Stomach (tissue), 9 donors: Measurements from ENCODE around the gene ELP2. TPM values are rescaled to one million over a fixed set of nuclear protein-coding genes. Genes with fewer than 3 reads are reported as not detected.

Experiments used
- DNase-seq, 2 donors: peaks; one replicate each; pipeline versions ENCODE4 v3.0.0 to v3.0.0-alpha.2; 2013 to 2019
- H3K27ac ChIP-seq, 5 donors: fragments of 200-600 bp in 4 of 5; sonication (generic) in 4 of 5; one replicate each; pipeline ENCODE4 v1.5.1; 2013 to 2019; ENCODE audit warnings: mild to moderate bottlenecking in 1 of 5, moderate library complexity in 1 of 5
- H3K27me3 ChIP-seq, 3 donors: fragments of 200-600 bp; sonication (generic); one replicate each; pipeline ENCODE4 v1.5.1; 2017 to 2019; ENCODE audit warnings: mixed run types in 1 of 3
- H3K36me3 ChIP-seq, 4 donors: fragments of 200-600 bp; sonication (generic); 1 replicate in 3 of 4; 2 replicates in 1 of 4; pipeline ENCODE4 v1.5.1; 2016 to 2019
- H3K4me1 ChIP-seq, 4 donors: fragments of 200-600 bp; sonication (generic); one replicate each; pipeline ENCODE4 v1.5.1; 2016 to 2019
- H3K4me3 ChIP-seq, 4 donors: fragments of 200-600 bp; sonication (generic) in 3 of 4; one replicate each; pipeline ENCODE4 v1.5.1; 2016 to 2019; ENCODE audit warnings: mild to moderate bottlenecking in 1 of 4
- H3K9me3 ChIP-seq, 4 donors: fragments of 200-600 bp; sonication (generic); one replicate each; pipeline ENCODE4 v1.5.1; 2016 to 2019
- CTCF ChIP-seq, 7 experiments: fragments of 450-650 bp in 4 of 7; fragments of 200-600 bp in 3 of 7; sonication (generic) in 3 of 7; IDR thresholded peaks; one replicate each; pipeline ENCODE4 v1.5.1; 2016 to 2019; ENCODE audit warnings: antibody characterized with exemption in 7 of 7, control low read depth in 2 of 7, mild to moderate bottlenecking in 1 of 7
- EP300 ChIP-seq: sonication (generic); formaldehyde crosslinking; IDR thresholded peaks from one replicate; pipeline ENCODE4 v1.6.1; 2017; ENCODE audit warnings: antibody characterized with exemption
- POLR2A ChIP-seq, 4 donors: fragments of 450-650 bp; IDR thresholded peaks; one replicate each; pipeline ENCODE4 v1.6.1; 2016; ENCODE audit warnings: antibody characterized with exemption in 4 of 4, control low read depth in 2 of 4, mild to moderate bottlenecking in 1 of 4, moderate library complexity in 1 of 4
- POLR2AphosphoS5 ChIP-seq, 3 donors: sonication (generic); formaldehyde crosslinking; IDR thresholded peaks; one replicate each; pipeline ENCODE4 v1.6.1; 2016; ENCODE audit warnings: antibody characterized with exemption in 3 of 3
- WGBS, 5 donors: extraction: QIAGEN DNeasy Blood & Tissue Kit in 3 of 5; methylation state at CpG; one replicate each; pipeline versions ENCODE4 v1.1.5 to v1.1.7; 2013 to 2018; 5-methylcytosine and 5-hydroxymethylcytosine counted together
- intact Hi-C: fragments of 100-400 bp; cut with DNase I; formaldehyde crosslinking; loops from one replicate; pipeline ENCODE4 v1.15.1; 2023; ENCODE audit warnings: low total_unique reads
- polyA plus RNA-seq, 3 donors: library from polyadenylated mRNA; stranded (reverse); fragments of 200-250 nt; gene quantifications; one replicate each; pipeline ENCODE4 v1.2.3, GENCODE V29; 2013
- total RNA-seq, 5 donors: library from RNA; depleted of rRNA; stranded (reverse); fragments of >200 nt; gene quantifications; one replicate each; pipeline versions ENCODE4 v1.1.0 to v1.2.3, GENCODE V29; 2014 to 2016
- donor health status: healthy with polysubstance abuse.
- donor health status: Bipolar disorder and iron deficiency.
- donor health status: healthy.

ELP2 gene
- total and polyA plus RNA-seq, 8 donors: 24.1 to 278 (median 63.4) TPM

- TF ChIP-seq EP300 (no peak), POLR2A (IDR thresholded peaks at IDR 0.05) (no peak), CTCF (IDR thresholded peaks at IDR 0.05) (no peak), POLR2AphosphoS5 (IDR thresholded peaks at IDR 0.05) (no peak)
- Histone ChIP-seq H3K4me3 (no peak overlapping the region), H3K36me3 (peaks cover 0 to 18% (median 4%) of the 10 kb centered on the region in 4 donors), H3K27me3 (no peaks in the 10 kb centered on the region), H3K27ac (no peak overlapping the region), H3K9me3 (peaks cover 0 to 5% (median 2%) of the 10 kb centered on the region in 4 donors), H3K4me1 (no peaks in the 10 kb centered on the region)
- 83 to 94% (median 91%) methylated on average over 2 of the region's 2 CpGs for WGBS, 5 donors
- intact Hi-C loops: no loop called here
- no peak for DNase-seq
These were observed 24.9 kb upstream of the ELP2 start for GRCh38 chr18:36104749-36105148.

- Histone ChIP-seq H3K4me3 (no peak overlapping the region), H3K9me3 (no peaks in the 10 kb centered on the region), H3K36me3 (peaks cover 0 to 45% (median 29%) of the 10 kb centered on the region in 4 donors), H3K27ac (no peak overlapping the region), H3K27me3 (no peaks in the 10 kb centered on the region), H3K4me1 (no peaks in the 10 kb centered on the region)
- no peak for TF ChIP-seq POLR2AphosphoS5 (IDR thresholded peaks at IDR 0.05)
- no peak for TF ChIP-seq POLR2A (IDR thresholded peaks at IDR 0.05)
- no peak for TF ChIP-seq CTCF (IDR thresholded peaks at IDR 0.05)
- TF ChIP-seq EP300: no peak
- DNase-seq: no peak
- intact Hi-C loops: no loop called here
These were observed 22.2 kb upstream of the ELP2 start for GRCh38 chr18:36107477-36107876.

- Histone ChIP-seq H3K27ac (no peak overlapping the region), H3K36me3 (peaks cover 1 to 53% (median 36%) of the 10 kb centered on the region in 4 donors), H3K27me3 (no peaks in the 10 kb centered on the region), H3K4me1 (no peaks in the 10 kb centered on the region), H3K4me3 (no peak overlapping the region), H3K9me3 (no peaks in the 10 kb centered on the region)
- no peak for DNase-seq
- no peak for TF ChIP-seq POLR2A (IDR thresholded peaks at IDR 0.05)
- TF ChIP-seq EP300: no peak
- no peak for TF ChIP-seq POLR2AphosphoS5 (IDR thresholded peaks at IDR 0.05)
- TF ChIP-seq CTCF (IDR thresholded peaks at IDR 0.05): no peak
- 47 to 49% (median 48%) methylated on average over 2 of the region's 2 CpGs for WGBS, 5 donors
- intact Hi-C loops: no loop called here
These were observed 21.5 kb upstream of the ELP2 start for GRCh38 chr18:36108196-36108595.

- WGBS, 5 donors: 61 to 76% (median 67%) methylated on average over 5 of the region's 5 CpGs
- TF ChIP-seq CTCF (IDR thresholded peaks at IDR 0.05) (no peak), POLR2AphosphoS5 (IDR thresholded peaks at IDR 0.05) (no peak), POLR2A (IDR thresholded peaks at IDR 0.05) (no peak), EP300 (no peak)
- Histone ChIP-seq H3K27ac (no peak overlapping the region), H3K9me3 (no peaks in the 10 kb centered on the region), H3K36me3 (peaks cover 6 to 57% (median 40%) of the 10 kb centered on the region in 4 donors), H3K4me3 (no peak overlapping the region), H3K4me1 (no peaks in the 10 kb centered on the region), H3K27me3 (no peaks in the 10 kb centered on the region)
- intact Hi-C loops: no loop called here
- no peak for DNase-seq
These were observed 21.1 kb upstream of the ELP2 start for GRCh38 chr18:36108601-36109000.
